NCI-H1417 treated with DMSO at 0.1 percent for 48 hours (cell line): ENCODE measurements around the gene SENP5.
"Not testable (repeated sequence)": the region's sequence is repeated elsewhere in the genome, so short reads cannot be mapped to it uniquely, and the experiment has no call there.

Experiments used
- DNase-seq: peaks from one replicate; lab custom pipeline; 2025; lab: John Stamatoyannopoulos, UW

Gene SENP5

GRCh38 chr3:196942915-196943277, 75.2 kb downstream of the SENP5 start:
- no peak for DNase-seq

DNA sequence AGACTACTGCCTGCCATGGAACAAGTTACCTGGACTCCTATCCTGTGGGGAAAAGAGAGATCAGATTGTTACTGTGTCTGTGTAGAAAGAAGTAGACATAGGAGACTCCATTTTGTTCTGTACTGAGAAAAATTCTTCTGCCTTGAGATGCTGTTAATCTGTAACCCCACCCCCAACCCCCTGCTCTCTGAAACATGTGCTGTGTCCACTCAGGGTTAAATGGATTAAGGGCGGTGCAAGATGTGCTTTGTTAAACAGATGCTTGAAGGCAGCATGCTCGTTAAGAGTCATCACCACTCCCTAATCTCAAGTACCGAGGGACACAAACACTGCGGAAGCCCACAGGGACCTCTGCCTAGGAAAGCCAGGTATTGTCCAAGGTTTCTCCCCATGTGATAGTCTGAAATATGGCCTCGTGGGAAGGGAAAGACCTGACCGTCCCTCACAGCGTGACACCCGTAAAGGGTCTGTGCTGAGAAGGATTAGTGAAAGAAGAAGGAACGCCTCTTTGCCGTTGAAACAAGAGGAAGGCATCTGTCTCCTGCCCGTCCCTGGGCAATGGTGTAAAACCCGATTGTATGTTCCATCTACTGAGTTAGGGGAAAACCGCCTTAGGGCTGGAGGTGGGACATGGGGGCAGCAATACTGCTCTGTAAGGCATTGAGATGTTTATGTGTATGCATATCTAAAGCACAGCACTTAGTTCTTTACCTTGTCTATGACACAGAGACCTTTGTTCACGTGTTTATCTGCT, 76.5 kb downstream of the SENP5 start:
- not testable (repeated sequence) for DNase-seq

DNA sequence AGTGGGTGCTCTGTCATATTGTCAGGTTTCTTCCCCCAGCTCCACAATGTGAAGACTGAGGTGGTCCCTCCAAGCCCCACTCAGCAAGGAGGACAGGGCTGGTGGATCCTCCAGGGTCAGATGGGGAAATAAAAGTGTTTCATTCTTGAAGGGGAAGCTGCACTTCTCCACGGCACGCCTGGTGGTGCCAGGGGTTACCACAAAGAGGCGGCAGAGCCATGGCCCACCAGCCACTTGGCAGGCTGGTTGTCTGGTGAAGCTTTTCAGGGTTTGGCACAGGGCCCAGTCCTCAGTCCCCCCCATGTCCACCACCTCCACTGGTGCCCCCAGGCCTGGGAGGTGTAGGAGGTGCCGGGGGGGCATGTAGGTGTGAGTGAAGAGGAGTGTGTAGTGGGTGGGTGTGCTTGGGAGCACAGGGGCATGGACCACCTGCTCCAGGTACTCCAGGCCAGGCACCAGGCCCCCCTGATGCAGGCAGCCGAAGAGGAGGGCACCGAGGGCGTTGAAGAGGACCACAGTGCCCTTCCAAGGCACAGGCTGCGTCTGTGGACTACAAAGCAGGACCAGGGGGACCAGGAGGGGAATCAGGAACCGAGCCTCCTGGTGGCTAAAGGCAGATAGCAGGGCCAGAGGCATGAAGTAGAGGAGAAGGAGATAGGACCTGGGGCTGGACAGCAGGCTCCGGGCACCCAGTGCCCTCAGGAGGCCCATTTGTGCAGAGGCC, 79.6 kb downstream of the SENP5 start:
- DNase-seq = no peak

GRCh38 chr3:196947860-196948441, 80.2 kb downstream of the SENP5 start:
- no peak for DNase-seq

- no peak for DNase-seq
These were observed 80.9 kb downstream of the SENP5 start for GRCh38 chr3:196948442-196949284.

DNA sequence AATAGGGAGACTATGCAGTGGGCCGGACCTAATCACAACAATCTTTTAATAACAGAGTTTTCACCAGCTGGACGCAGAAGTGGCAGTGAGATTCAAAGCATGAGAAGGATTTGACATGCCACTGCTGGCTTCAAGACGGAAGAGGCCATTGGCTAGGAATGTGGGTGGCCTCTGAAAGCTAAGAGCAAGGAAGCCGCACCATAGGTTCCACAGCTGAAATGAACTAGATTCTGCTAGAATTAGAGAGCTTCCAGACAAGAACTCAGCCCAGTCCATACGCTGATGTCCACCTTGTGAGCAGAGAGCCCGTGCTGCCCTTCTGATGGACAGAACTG, 81.5 kb downstream of the SENP5 start:
- no peak for DNase-seq

GRCh38 chr3:196949750-196950149, 82.0 kb downstream of the SENP5 start:
- no peak for DNase-seq

DNA sequence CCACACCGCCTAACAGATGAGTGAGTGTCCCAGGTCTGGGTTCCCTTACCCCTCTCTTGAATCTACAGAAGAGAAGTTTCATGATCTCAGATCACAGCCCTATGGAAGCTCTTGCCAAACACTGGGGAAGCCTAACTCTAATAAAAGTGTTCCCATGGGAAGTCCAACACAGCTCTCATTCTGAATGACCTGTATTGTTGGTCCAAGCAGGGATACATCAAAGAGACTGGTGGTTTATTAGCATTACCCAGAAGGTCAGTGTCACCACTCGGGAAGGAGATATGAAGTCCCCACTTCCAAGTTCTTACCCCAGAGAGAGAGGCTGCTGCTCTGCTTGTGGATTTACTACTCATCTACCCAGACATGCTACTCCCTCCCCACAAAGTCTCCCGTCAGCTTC, 83.7 kb downstream of the SENP5 start:
- DNase-seq = no peak

DNA sequence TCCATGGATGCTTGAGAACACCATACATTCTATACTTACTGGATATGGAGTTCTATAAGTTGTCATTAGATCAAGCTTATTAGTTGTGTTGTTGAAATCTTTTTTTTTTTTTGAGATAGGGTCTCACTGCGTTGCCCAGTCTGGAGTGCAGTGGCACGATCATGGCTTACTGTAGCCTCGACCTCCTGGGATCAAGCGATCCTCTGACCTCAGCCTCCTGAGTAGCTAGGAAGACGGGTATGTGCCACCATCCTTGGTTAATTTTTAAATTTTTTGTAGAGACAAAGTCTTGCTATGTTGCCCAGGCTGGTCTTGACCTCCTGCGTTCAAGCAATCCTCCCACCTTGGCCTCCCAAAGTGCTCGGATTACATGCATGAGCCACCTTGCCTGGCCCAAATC, 87.1 kb downstream of the SENP5 start:
- DNase-seq = no peak

DNA sequence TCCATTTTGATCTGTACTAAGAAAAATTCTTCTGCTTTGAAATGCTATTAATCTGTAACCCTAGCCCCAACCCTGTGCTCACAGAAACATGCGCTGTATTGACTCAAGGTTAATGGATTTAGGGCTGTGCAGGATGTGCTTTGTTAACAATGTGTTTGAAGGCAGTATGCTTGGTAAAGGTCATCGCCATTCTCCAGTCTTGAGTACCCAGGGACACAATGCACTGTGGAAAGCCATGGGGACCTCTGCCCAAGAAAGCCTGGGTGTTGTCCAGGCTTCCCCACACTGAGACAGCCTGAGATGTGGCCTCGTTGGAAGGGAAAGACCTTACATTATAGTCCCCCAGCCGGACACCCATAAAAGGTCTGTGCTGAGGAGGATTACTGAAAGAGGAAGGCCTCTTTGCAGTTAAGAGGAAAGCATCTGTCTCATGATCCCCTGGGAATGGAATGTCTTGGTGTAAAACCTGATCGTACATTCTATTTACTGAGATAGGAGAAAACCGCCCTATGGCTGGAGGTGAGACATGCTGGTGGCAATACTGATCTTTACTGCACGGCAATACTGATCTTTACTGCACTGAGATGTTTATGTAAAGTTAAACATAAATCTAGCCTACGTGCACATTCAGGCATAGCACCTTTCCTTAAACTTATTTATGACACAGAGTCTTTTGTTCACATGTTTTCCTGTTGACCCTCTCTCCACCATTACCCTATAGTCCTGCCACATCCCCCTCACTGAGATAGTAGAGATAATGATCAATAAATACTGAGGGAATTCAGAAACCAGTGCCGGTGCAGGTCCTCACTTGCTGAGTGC, 94.6 kb downstream of the SENP5 start:
- DNase-seq = no peak

DNA sequence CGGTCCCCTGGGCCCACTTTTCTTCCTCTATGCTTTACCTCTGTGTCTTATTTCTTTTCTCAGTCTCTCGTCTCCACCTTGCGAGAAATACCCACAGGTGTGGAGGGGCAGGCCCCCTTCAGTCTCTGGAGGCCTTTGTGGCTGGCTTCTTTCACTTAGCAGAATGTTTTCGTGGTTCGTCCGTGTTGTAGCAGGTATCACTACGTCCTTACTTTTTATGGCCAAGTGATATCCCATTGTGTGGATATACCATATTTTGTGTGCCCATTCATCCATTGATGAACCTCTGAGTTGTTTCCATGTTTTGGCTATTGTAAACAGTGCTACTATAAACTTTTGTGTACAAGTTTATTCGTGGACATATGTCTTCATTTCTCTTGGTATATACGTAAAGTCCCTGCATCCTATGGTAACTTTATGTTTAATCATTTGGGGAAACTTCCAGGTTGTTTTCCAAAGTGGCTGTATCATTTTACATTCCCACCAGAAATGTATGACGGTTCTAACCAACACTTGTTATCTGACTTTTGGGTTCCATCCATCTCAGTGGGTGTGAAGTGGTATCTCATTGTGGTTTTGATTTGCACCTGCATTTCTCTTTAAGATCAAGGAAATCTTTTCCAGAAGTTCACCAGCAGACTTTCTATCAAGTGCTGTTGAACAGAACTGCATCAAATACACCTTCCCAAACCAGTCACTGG, 95.4 kb downstream of the SENP5 start:
- no peak for DNase-seq

GRCh38 chr3:196963631-196963953, 95.9 kb downstream of the SENP5 start:
- no peak for DNase-seq

GRCh38 chr3:196965112-196965803, 97.5 kb downstream of the SENP5 start:
- DNase-seq = no peak

- DNase-seq = no peak
These were observed 98.1 kb downstream of the SENP5 start for GRCh38 chr3:196965804-196966173.

GRCh38 chr3:196966526-196967401, 99.0 kb downstream of the SENP5 start:
- DNase-seq = no peak

DNA sequence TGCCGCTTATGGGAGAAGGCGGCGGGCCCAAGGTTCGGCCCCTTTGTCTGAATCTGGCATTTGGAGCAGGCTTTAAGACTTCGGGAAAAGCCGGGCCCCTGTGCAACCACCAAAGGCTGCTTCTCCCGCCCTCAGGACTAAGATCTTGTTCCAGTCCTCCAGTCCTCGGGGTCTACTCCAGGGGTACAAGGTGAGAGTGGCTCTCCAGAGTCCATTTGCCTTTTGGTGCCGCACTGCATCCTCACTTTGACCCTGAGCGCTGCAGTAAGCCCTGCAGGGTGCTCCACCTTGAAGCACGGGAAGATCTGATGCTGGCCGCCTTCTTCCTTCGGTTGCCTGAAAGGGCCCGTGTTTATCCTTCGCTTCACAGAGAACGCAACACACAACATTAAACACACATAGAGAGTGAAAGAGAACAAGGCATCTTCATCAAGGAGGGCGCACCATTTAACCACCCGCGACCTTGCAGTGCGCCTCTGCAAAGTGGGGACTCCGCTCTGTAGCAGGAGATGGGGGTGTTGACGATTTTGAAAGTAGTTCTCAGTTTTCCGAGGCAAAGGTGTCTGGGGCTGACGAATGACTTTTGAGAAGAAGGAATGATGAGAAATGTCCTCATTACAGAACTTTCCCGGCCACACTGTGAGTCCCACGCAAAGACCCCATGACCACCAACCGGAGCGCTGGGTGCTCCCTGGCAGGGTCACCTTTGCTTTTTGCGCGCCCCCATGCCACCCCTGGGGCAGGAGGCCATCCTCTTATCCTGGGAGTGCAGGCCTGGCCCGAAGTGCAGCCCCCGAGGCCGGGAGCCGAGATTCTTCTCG, 99.9 kb downstream of the SENP5 start:
- DNase-seq = no peak

DNA sequence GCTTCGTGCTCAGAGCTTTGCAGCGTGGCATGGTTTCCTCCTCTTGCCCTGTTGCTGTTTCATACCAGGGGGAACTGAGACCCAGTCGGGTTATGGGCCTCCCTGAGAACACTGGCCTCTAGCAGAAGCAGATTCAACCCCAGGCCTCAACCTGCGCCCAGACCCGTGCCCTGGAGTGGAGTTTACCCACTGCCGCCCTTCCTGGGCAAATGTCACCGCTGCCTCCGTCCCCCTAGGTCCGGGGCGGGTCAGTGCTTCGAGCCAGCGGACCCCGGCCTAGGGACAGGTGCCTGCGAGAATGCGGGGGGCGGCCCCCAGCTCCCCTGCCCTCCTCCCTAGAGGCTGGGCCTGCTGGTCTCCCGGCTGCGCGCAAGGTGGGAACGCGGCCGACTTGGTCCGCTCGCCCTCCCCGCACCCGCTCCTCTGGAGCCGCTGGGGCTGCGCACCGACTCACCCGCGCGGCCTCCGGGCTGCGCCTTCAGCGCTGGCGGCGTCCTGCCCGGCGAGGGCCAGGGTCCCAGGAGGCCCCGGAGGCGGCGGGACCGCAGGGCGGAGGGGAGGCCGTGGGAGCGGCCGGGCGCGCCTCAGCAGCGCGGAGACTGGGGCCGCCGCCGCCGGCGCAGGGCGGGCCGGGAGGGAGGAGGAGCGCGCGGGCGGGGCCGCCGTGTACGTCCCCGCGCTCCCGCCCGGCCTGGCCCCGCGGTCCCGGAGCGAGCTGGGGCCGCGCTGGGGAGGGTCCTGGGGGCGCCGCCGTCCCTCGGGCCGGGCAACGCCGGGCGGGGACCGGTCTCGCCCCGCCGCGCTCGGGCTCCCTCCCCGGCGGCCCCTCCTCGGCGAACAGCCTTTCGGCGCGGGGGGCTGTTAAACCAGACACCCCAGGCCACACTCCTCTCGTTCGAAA, 100.8 kb downstream of the SENP5 start, which contains the start of gene PIGZ:
PIGZ (minus strand) TSS at position 601 of the 901 bp plus-strand sequence. CDS start 16,802 bp downstream, outside the sequence.
- no peak for DNase-seq
